Measurements from ENCODE around the gene FUZ.

DNA sequence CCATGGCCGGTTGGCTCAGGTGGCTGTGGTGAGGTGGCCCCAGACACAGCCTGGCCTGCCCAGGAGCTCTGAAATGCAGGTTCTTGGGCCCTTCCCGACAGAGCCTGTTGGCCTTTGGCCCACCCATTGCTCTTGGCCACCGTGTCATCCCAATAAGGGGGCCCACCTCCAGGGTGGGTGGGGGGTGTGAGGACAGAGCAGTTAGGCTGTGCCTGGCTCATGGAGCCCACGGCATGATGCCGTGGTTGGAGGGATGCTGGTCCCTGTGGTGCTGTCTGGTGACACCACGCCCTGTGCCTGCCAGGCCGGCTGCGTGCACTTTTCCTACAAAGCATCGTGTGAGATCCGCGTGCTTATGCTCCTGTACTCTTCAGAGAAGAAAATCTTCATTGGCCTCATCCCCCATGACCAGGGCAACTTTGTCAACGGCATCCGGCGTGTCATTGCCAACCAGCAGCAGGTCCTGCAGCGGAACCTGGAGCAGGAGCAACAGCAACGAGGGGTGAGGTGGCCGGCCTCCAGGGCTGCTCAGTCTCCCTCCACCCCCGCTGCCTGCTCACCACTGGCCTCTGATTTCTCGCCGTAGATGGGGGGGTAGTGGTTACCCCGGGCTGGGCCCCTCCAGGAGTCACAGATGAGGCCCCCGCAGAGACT, 46.7 kb upstream of the FUZ start:
- TF ChIP-seq POLR2A (IDR thresholded peaks at IDR 0.05; ENCODE audit: low read depth): no peak
- TF ChIP-seq, protein P1, sequence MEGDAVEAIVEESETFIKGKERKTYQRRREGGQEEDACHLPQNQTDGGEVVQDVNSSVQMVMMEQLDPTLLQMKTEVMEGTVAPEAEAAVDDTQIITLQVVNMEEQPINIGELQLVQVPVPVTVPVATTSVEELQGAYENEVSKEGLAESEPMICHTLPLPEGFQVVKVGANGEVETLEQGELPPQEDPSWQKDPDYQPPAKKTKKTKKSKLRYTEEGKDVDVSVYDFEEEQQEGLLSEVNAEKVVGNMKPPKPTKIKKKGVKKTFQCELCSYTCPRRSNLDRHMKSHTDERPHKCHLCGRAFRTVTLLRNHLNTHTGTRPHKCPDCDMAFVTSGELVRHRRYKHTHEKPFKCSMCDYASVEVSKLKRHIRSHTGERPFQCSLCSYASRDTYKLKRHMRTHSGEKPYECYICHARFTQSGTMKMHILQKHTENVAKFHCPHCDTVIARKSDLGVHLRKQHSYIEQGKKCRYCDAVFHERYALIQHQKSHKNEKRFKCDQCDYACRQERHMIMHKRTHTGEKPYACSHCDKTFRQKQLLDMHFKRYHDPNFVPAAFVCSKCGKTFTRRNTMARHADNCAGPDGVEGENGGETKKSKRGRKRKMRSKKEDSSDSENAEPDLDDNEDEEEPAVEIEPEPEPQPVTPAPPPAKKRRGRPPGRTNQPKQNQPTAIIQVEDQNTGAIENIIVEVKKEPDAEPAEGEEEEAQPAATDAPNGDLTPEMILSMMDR (IDR thresholded peaks at IDR 0.05): no peak
